Mesenchymal stem cell (in vitro differentiated cells and primary cell): Measurements from ENCODE around the gene STUM.

Experiments used
- DNase-seq: peaks from one replicate; pipeline ENCODE4 v3.0.0-alpha.2; 2013
- H2AFZ ChIP-seq: one replicate; pipeline ENCODE4 v1.6.1; 2013; ENCODE audit warnings: low read depth, mild to moderate bottlenecking, control low read depth, inconsistent platforms, low read length, moderate library complexity
- H2AK5ac ChIP-seq: 2 replicates; pipeline ENCODE4 v1.6.1; 2013; ENCODE audit warnings: low read length, moderate library complexity, mild to moderate bottlenecking, inconsistent platforms; ENCODE audit not compliant: severe bottlenecking
- H2BK120ac ChIP-seq: one replicate; pipeline ENCODE4 v1.6.1; 2013; ENCODE audit warnings: low read depth, mild to moderate bottlenecking, inconsistent platforms, low read length, moderate library complexity
- H2BK12ac ChIP-seq, 2 experiments: one replicate each; pipeline ENCODE4 v1.6.1; 2013; ENCODE audit warnings: inconsistent platforms in 2 of 2, low read length in 2 of 2, mild to moderate bottlenecking in 2 of 2, moderate library complexity in 2 of 2, control low read depth in 1 of 2
- H2BK15ac ChIP-seq: one replicate; pipeline ENCODE4 v1.6.1; 2013; ENCODE audit warnings: mild to moderate bottlenecking, low read depth, inconsistent platforms; ENCODE audit not compliant: poor library complexity, severe bottlenecking
- H2BK5ac ChIP-seq: 2 replicates; pipeline ENCODE4 v1.6.1; 2013; ENCODE audit warnings: low read depth, mild to moderate bottlenecking, low read length, control low read depth, inconsistent platforms; ENCODE audit not compliant: poor library complexity, severe bottlenecking
- H3K14ac ChIP-seq, 2 experiments: one replicate each; pipeline ENCODE4 v1.6.1; 2013; ENCODE audit warnings: inconsistent platforms in 2 of 2, low read length in 2 of 2, control low read depth in 1 of 2, mild to moderate bottlenecking in 1 of 2, moderate library complexity in 1 of 2
- H3K18ac ChIP-seq, 2 experiments: one replicate each; pipeline ENCODE4 v1.6.1; 2013; ENCODE audit warnings: inconsistent platforms in 2 of 2, low read length in 2 of 2, control low read depth in 1 of 2, low read depth in 1 of 2, mild to moderate bottlenecking in 1 of 2
- H3K23ac ChIP-seq, 2 experiments: one replicate each; pipeline ENCODE4 v1.6.1; 2013; ENCODE audit warnings: inconsistent platforms in 2 of 2, low read length in 2 of 2, mild to moderate bottlenecking in 2 of 2, moderate library complexity in 2 of 2, control low read depth in 1 of 2
- H3K27ac ChIP-seq: 2 replicates; pipeline ENCODE4 v1.5.1; 2013; ENCODE audit warnings: mild to moderate bottlenecking, moderate library complexity, low read length, control low read depth, inconsistent platforms; ENCODE audit not compliant: poor library complexity, severe bottlenecking
- H3K27me3 ChIP-seq, 2 experiments: 2 replicates each; pipeline versions ENCODE4 v1.6.1 to v1.7.0; 2013; ENCODE audit warnings: low read length in 2 of 2, mild to moderate bottlenecking in 2 of 2, moderate library complexity in 2 of 2, control low read depth in 1 of 2, inconsistent platforms in 1 of 2; ENCODE audit not compliant: control insufficient read depth in 1 of 2, insufficient read depth in 1 of 2
- H3K36me3 ChIP-seq, 2 experiments: 2 replicates each; pipeline versions ENCODE4 v1.6.1 to v1.7.0; 2013; ENCODE audit warnings: low read length in 2 of 2, control low read depth in 1 of 2, inconsistent platforms in 1 of 2, low read depth in 1 of 2, mild to moderate bottlenecking in 1 of 2; ENCODE audit not compliant: insufficient read depth in 2 of 2, control insufficient read depth in 1 of 2
- H3K4ac ChIP-seq, 2 experiments: one replicate each; pipeline ENCODE4 v1.6.1; 2013; ENCODE audit warnings: inconsistent platforms in 2 of 2, low read length in 2 of 2, mild to moderate bottlenecking in 2 of 2, moderate library complexity in 2 of 2, control low read depth in 1 of 2, low read depth in 1 of 2
- H3K4me1 ChIP-seq: 2 replicates; pipeline ENCODE4 v1.6.1; 2013; ENCODE audit warnings: low read depth, low read length, control low read depth; ENCODE audit not compliant: control insufficient read depth, insufficient read depth
- H3K4me2 ChIP-seq: 2 replicates; pipeline ENCODE4 v1.6.1; 2013; ENCODE audit warnings: low read length, mild to moderate bottlenecking, inconsistent platforms; ENCODE audit not compliant: poor library complexity, severe bottlenecking
- H3K4me3 ChIP-seq, 2 experiments: 2 replicates each; pipeline versions ENCODE4 v1.5.1 to v1.7.0; 2013; ENCODE audit warnings: low read length in 2 of 2, mild to moderate bottlenecking in 2 of 2, control low read depth in 1 of 2, low read depth in 1 of 2; ENCODE audit not compliant: insufficient read depth in 1 of 2
- H3K79me1 ChIP-seq: replicated peaks from 2 replicates; pipeline ENCODE4 v1.6.1; 2013; ENCODE audit warnings: mild to moderate bottlenecking, control low read depth, low read length, inconsistent platforms; ENCODE audit not compliant: poor library complexity, severe bottlenecking
- H3K9ac ChIP-seq: 2 replicates; pipeline ENCODE4 v1.7.0; 2013; ENCODE audit warnings: mild to moderate bottlenecking, low read length, moderate library complexity
- H3K9me3 ChIP-seq: 2 replicates; pipeline ENCODE4 v1.7.0; 2013; ENCODE audit warnings: mild to moderate bottlenecking, low read length; ENCODE audit not compliant: control insufficient read depth
- H4K8ac ChIP-seq: one replicate; pipeline ENCODE4 v1.6.1; 2013; ENCODE audit warnings: inconsistent platforms, mild to moderate bottlenecking, low read length, moderate library complexity
- H4K91ac ChIP-seq: one replicate; pipeline ENCODE4 v1.6.1; 2013; ENCODE audit warnings: mild to moderate bottlenecking, low read length, inconsistent platforms
- WGBS: methylation state at CpG from one replicate; pipeline ENCODE4 v1.1.7; 2013; ENCODE audit warnings: mixed read lengths; 5-methylcytosine and 5-hydroxymethylcytosine counted together

STUM gene

GRCh38 chr1:226649780-226650179, 101.2 kb downstream of the STUM start:
- Histone ChIP-seq H3K4me3 (no peak overlapping the region), H3K18ac (no peak overlapping the region), H2BK12ac (no peak overlapping the region), H4K91ac (no peak overlapping the region), H4K8ac (no peak overlapping the region), H2BK5ac (no peak overlapping the region), H2AFZ (no peak overlapping the region), H3K9ac (no peak overlapping the region), H2AK5ac (no peak overlapping the region), H3K36me3 (peaks cover 23 to 25% of the 10 kb centered on the region in 2 experiments), H3K79me1 (peaks cover 14% of the 10 kb centered on the region), H3K4me1 (peaks cover 31% of the 10 kb centered on the region), H3K27me3 (no peaks in the 10 kb centered on the region), H3K14ac (no peak overlapping the region), H3K23ac (no peak overlapping the region), H2BK15ac (no peak overlapping the region), H3K9me3 (no peaks in the 10 kb centered on the region), H3K27ac (no peak overlapping the region), H3K4ac (no peak overlapping the region), H2BK120ac (no peak overlapping the region), H3K4me2 (no peak overlapping the region)
- no peak for DNase-seq
- 86% methylated on average over 7 of the region's 7 CpGs for WGBS

DNA sequence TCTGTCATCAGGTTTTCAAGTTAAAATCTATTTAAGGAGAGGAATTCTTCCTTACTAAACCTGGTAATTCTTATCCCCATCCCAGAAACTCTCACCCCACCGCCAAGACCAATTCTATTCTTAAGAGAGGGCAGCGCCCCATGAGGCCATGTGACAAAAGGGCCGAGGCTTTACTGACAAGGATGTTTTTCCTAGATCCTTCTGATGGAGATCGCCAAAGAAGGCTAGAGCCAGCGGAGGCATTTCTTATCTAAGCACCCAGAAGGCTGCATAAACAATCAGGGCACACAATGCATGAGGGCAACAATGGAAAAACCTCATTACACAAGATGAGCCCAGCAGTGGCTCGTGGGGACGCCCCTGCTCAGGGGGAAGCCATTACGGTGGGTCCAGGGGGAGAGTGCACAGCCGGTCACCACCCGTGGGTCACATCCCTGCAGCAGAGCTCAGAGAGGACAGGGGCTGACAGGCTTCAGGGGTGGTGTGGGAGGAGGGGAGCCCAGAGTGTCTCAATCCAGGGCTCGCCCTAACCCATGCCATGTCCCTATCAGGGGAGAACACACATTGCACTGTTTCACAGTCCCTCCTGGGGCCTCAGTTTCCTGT, 101.8 kb downstream of the STUM start:
- H3K4ac ChIP-seq: peak overlapping the region in 1 of 2 experiments; percentile 24
- H3K9me3 ChIP-seq: no peaks in the 10 kb centered on the region
- peak overlapping the region; percentile 19 for H4K8ac ChIP-seq
- no peak overlapping the region for H3K27ac ChIP-seq
- no peak overlapping the region for H2BK12ac ChIP-seq
- no peak overlapping the region for H2BK120ac ChIP-seq
- H3K79me1 ChIP-seq: peaks cover 12% of the 10 kb centered on the region
- no peak for DNase-seq
- no peak overlapping the region for H3K9ac ChIP-seq
- H3K18ac ChIP-seq: no peak overlapping the region
- H3K36me3 ChIP-seq: peaks cover 21 to 24% of the 10 kb centered on the region in 2 experiments
- no peak overlapping the region for H3K23ac ChIP-seq
- H3K14ac ChIP-seq: no peak overlapping the region
- H2AFZ ChIP-seq: no peak overlapping the region
- H3K4me3 ChIP-seq: no peak overlapping the region
- H3K4me1 ChIP-seq: peaks cover 31% of the 10 kb centered on the region
- WGBS: 65% methylated on average over 9 of the region's 11 CpGs
- H2BK15ac ChIP-seq: no peak overlapping the region
- no peak overlapping the region for H2BK5ac ChIP-seq
- no peak overlapping the region for H2AK5ac ChIP-seq
- H4K91ac ChIP-seq: no peak overlapping the region
- H3K27me3 ChIP-seq: no peaks in the 10 kb centered on the region
- H3K4me2 ChIP-seq: no peak overlapping the region

DNA sequence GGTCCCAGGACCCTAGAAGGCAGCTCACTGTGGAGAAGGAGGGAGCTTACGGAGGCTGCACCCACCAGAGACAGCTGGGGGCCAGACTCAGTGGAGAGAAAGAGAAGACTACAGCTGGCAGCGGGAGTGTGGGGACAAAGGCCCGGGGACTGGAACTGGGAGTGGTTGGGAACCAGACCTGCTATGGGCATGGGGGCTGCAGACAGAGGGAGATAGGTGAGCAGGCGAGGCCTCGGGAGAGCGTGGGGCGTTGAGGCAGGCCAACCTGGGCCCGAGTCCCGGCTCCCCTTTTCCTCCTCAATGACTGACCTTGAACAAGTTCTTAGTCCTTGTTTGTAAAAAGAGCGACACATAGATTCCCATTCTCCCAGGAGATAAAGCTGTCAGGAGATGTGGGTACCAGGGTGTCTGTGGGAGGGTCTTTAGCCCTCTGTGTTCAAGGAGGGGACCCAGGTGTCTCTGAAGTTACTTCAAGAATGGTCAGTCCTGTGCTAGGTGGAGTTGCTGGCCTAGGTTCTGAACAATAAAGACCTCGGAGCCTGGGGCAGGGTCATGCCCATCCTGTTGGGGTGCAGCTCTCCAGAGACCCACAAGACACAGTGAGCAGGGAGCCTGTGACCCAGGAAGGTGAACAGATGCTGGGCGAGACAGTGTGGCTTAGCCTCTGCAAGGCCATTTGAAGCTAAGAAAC, 102.6 kb downstream of the STUM start:
- Histone ChIP-seq H2BK12ac (no peak overlapping the region), H3K4ac (no peak overlapping the region), H3K23ac (no peak overlapping the region), H2BK120ac (no peak overlapping the region), H2BK15ac (no peak overlapping the region), H3K14ac (no peak overlapping the region), H3K27ac (no peak overlapping the region), H3K36me3 (peaks cover 18 to 24% of the 10 kb centered on the region in 2 experiments), H2AFZ (no peak overlapping the region), H3K27me3 (no peaks in the 10 kb centered on the region), H3K79me1 (peaks cover 12% of the 10 kb centered on the region), H3K9me3 (no peaks in the 10 kb centered on the region), H2AK5ac (no peak overlapping the region), H3K4me1 (peaks cover 32% of the 10 kb centered on the region), H4K91ac (no peak overlapping the region), H3K18ac (no peak overlapping the region), H3K4me3 (no peak overlapping the region), H3K4me2 (no peak overlapping the region), H3K9ac (no peak overlapping the region), H4K8ac (no peak overlapping the region), H2BK5ac (no peak overlapping the region)
- 97% methylated on average over 10 of the region's 12 CpGs for WGBS
- no peak for DNase-seq

GRCh38 chr1:226651732-226652105, 103.2 kb downstream of the STUM start:
- no peaks in the 10 kb centered on the region for H3K27me3 ChIP-seq

More at GRCh38 chr1:226651732-226652105, 103.2 kb downstream of the STUM start:
- Histone ChIP-seq H2BK15ac (no peak overlapping the region), H3K36me3 (peaks cover 14 to 18% of the 10 kb centered on the region in 2 experiments), H2AK5ac (no peak overlapping the region), H4K8ac (no peak overlapping the region), H2BK12ac (no peak overlapping the region), H2BK120ac (no peak overlapping the region), H3K4ac (no peak overlapping the region), H2BK5ac (no peak overlapping the region), H3K79me1 (peaks cover 12% of the 10 kb centered on the region), H3K27ac (no peak overlapping the region), H4K91ac (no peak overlapping the region), H2AFZ (no peak overlapping the region), H3K23ac (no peak overlapping the region), H3K4me2 (no peak overlapping the region), H3K9me3 (no peaks in the 10 kb centered on the region), H3K9ac (no peak overlapping the region), H3K4me1 (peaks cover 35% of the 10 kb centered on the region), H3K18ac (no peak overlapping the region), H3K14ac (no peak overlapping the region), H3K4me3 (no peak overlapping the region)
- DNase-seq: no peak
- WGBS: 95% methylated on average over 4 of the region's 4 CpGs
